Measurements from ENCODE around the gene COPE.

The COPE gene

GRCh38 chr19:18851673-18852325 lies 67.4 kb downstream of the COPE start:
- no peak for DNase-seq (ENCODE audit: low read depth in 3 of 3)

- DNase-seq (ENCODE audit: low read depth in 3 of 3): no peak
These were observed 68.5 kb downstream of the COPE start for GRCh38 chr19:18850471-18851375.

DNA sequence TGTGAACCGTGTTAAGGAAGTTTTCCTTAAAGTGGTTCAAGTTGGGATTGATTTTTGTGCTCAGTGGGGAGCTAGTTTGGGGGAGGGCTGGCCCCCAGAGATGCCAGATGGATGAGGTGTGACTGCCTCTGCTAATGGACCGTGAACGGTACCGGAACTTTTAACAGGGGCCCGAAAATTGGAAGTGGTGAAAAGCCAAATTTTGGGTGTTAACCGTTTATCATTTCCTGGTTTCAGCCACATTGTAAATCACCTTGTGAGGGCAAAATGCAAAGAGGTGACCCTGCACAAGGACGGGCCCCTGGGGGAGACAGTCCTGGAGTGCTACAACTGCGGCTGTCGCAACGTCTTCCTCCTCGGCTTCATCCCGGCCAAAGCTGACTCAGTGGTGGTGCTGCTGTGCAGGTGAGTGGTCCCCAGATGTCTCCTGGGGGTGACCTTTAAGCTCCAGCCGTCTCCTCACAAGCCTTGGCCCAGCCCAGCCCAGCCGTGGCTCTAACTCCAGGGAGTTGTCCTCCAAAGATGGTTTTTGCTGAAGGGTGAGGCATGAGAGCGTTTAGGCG lies 69.3 kb downstream of the COPE start:
- DNase-seq (ENCODE audit: low read depth in 3 of 3): no peak
